Measurements from ENCODE around the gene GET4.

DNA sequence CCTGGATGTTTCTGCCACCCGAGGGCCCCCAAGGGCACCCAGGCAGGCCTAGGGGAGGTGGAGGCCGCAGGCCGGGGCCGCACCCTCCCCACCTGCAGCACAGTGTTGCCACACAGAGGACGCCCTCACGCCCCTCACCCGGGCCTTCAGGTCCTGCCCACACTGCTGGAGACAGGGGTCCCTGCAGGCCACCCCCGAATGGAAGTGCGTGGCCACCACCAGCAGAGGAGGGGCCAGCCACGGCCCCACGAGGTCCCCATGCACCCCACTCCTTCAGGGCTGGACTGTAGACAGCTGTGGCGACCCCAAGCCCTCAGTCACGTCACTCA, 42.7 kb downstream of the GET4 start:
- no peak for TF ChIP-seq GATA2 (IDR thresholded peaks at IDR 0.05; ENCODE audit: low read depth, low read length)
- no peak for TF ChIP-seq GATA3 (IDR thresholded peaks at IDR 0.05; ENCODE audit: low read depth, low read length)

All from SH-SY5Y (cell line).